ENCODE measurements around the gene GRAP2.

Gene GRAP2

GRCh38 chr22:39999144-39999757 is 98.4 kb downstream of the GRAP2 start:
- peak; percentile 70 to 77 for DNase-seq
- TF ChIP-seq POLR2A (IDR thresholded peaks at IDR 0.05; ENCODE audit: low read length) (peak; percentile 21), GATA1 (IDR thresholded peaks at IDR 0.05; ENCODE audit: low read depth, low read length) (no peak)

GRCh38 chr22:40000171-40000570 is 99.3 kb downstream of the GRAP2 start:
- DNase-seq, result no peak
- no peak for TF ChIP-seq POLR2A (IDR thresholded peaks at IDR 0.05; ENCODE audit: low read length)
- TF ChIP-seq GATA1 (IDR thresholded peaks at IDR 0.05; ENCODE audit: low read depth, low read length), result no peak

- TF ChIP-seq GATA1 (IDR thresholded peaks at IDR 0.05; ENCODE audit: low read depth, low read length), result no peak
- TF ChIP-seq POLR2A (IDR thresholded peaks at IDR 0.05; ENCODE audit: low read length), result no peak
- no peak for DNase-seq
These were observed 100.2 kb downstream of the GRAP2 start for GRCh38 chr22:40001106-40001505.

GRCh38 chr22:40001800-40002577 is 101.1 kb downstream of the GRAP2 start:
- no peak for DNase-seq
- TF ChIP-seq POLR2A (IDR thresholded peaks at IDR 0.05; ENCODE audit: low read length) (no peak), GATA1 (IDR thresholded peaks at IDR 0.05; ENCODE audit: low read depth, low read length) (no peak)

- DNase-seq, result no peak
These were observed 102.2 kb downstream of the GRAP2 start for GRCh38 chr22:40002935-40003715.

GRCh38 chr22:40004836-40005235 is 104.0 kb downstream of the GRAP2 start:
- DNase-seq, result no peak
- TF ChIP-seq POLR2A (IDR thresholded peaks at IDR 0.05; ENCODE audit: low read length) (no peak), GATA1 (IDR thresholded peaks at IDR 0.05; ENCODE audit: low read depth, low read length) (no peak)

More at GRCh38 chr22:40002935-40003715, 102.2 kb downstream of the GRAP2 start:
- TF ChIP-seq GATA1 (IDR thresholded peaks at IDR 0.05; ENCODE audit: low read depth, low read length) (no peak), POLR2A (IDR thresholded peaks at IDR 0.05; ENCODE audit: low read length) (no peak)

- DNase-seq, result no peak
- TF ChIP-seq POLR2A (IDR thresholded peaks at IDR 0.05; ENCODE audit: low read length), result no peak
- TF ChIP-seq GATA1 (IDR thresholded peaks at IDR 0.05; ENCODE audit: low read depth, low read length), result no peak
These were observed 105.8 kb downstream of the GRAP2 start for GRCh38 chr22:40006641-40007040.

- TF ChIP-seq POLR2A (IDR thresholded peaks at IDR 0.05; ENCODE audit: low read length) (no peak), GATA1 (IDR thresholded peaks at IDR 0.05; ENCODE audit: low read depth, low read length) (no peak)
- peak in 1 of 2 experiments; percentile 24 for DNase-seq
These were observed 107.2 kb downstream of the GRAP2 start for GRCh38 chr22:40007853-40008710.

- DNase-seq, result no peak
- TF ChIP-seq POLR2A (IDR thresholded peaks at IDR 0.05; ENCODE audit: low read length) (no peak), GATA1 (IDR thresholded peaks at IDR 0.05; ENCODE audit: low read depth, low read length) (no peak)
These were observed 107.9 kb downstream of the GRAP2 start for GRCh38 chr22:40008726-40009291.

- DNase-seq, result peak; percentile 71 to 76
- TF ChIP-seq GATA1 (IDR thresholded peaks at IDR 0.05; ENCODE audit: low read depth, low read length) (no peak), POLR2A (IDR thresholded peaks at IDR 0.05; ENCODE audit: low read length) (no peak)
These were observed 108.4 kb downstream of the GRAP2 start for GRCh38 chr22:40009292-40009774.

- TF ChIP-seq POLR2A (IDR thresholded peaks at IDR 0.05; ENCODE audit: low read length), result no peak
- TF ChIP-seq GATA1 (IDR thresholded peaks at IDR 0.05; ENCODE audit: low read depth, low read length), result no peak
- no peak for DNase-seq
These were observed 109.2 kb downstream of the GRAP2 start for GRCh38 chr22:40009951-40010671.

- TF ChIP-seq POLR2A (IDR thresholded peaks at IDR 0.05; ENCODE audit: low read length) (no peak), GATA1 (IDR thresholded peaks at IDR 0.05; ENCODE audit: low read depth, low read length) (no peak)
These were observed 109.9 kb downstream of the GRAP2 start for GRCh38 chr22:40010746-40011145.

More at GRCh38 chr22:40010746-40011145, 109.9 kb downstream of the GRAP2 start:
- DNase-seq, result no peak

Data from erythroblast (primary cell).